ENCODE results near the gene TMEM117.
A peak's percentile ranks its signal among the peaks of the same experiment; 100 is the strongest.
"Not testable (repeated sequence)": the region's sequence is repeated elsewhere in the genome, so short reads cannot be mapped to it uniquely, and the experiment has no call there.

The TMEM117 gene

DNA sequence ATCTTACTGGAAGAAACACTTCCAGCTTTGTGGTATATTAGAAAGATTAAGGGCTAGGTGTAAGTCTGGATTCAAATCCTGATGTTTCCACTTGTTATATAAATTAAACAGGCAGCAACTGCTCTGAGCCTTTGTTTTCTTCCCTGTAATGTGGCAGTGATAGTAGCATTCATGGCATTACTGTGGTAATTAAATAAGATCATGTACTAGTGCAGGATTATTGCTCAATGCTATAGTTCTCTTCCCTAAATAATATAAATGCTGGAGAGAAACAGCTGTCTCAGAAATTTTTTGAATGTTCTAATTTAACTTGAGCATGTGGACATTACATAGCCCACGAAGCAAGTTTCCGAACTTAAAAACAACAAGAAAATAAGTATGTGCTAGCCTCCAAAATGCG, 5.4 kb downstream of the TMEM117 start:
- DNase-seq = no peak

DNA sequence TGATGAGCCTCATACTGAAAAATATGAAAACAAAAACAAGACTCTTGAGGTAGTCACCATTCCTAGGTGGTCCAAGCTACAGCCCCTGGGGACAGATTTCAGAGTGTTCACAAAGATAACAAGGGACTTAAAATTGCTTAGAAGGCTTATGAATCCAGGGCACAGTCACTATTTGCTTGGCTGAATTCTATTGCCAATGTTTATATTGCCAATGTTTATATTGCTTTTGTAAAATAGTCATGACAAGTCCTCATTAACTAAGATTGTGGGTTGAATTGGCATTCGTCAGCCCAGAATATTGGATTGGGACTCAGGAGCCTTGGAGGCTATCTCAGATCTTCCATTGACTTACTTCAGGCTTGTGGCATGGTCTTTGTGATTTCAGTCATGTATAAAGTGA, 6.4 kb downstream of the TMEM117 start:
- DNase-seq = no peak

DNA sequence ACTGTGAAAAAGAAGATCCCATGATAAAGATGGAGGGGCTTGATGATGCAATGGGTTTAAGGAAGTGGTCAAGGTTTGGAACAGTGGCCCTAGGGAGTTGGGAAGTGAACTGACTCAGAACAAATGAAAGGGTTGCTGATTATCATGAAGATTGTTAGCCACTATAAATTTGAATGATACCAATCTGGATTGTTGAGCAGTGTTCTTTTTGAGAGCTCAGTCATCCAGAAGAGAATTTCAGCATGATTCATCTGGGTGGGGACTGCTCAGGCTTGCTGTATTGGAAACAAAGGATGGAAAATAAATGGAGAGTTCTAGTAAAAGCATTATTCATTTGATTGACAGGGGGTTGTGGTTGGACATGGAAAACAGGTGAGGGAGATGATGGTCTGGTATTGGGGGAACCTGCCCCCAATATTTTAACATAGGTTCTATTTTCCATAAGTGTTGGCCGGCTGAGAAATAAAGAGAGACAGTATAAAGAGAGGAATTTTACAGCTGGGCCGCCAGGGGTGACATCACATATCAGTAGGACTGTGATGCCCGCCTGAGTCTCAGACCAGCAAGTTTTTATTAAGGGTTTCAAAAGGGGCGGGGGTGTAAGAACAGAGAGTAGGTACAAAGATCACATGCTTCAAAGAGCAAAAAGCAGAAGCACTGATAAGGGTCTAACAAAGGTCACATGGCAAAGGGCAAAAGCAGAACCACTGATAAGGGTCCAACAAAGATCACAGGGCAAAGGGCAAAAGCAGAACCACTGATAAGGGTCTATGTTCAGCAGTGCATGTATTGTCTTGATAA, 11.7 kb downstream of the TMEM117 start:
- DNase-seq = not testable (repeated sequence)

DNA sequence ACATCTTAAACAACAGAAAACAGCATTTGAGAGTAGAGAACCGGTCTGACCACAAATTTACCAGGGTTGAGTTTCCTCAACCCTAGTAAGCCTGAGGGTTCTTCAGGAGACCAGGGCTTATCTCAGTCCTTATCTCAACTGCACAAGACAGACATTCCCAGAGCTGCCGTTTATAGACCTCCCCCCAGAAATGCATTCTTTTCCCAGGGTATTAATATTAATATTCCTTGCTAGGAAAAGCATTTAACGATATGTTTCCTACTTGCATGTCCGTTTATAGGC, 12.3 kb downstream of the TMEM117 start:
- no peak for DNase-seq

- DNase-seq = no peak
These were observed 12.9 kb downstream of the TMEM117 start for GRCh38 chr12:43848786-43849185.

- no peak for DNase-seq
These were observed 16.9 kb downstream of the TMEM117 start for GRCh38 chr12:43852744-43853143.

DNA sequence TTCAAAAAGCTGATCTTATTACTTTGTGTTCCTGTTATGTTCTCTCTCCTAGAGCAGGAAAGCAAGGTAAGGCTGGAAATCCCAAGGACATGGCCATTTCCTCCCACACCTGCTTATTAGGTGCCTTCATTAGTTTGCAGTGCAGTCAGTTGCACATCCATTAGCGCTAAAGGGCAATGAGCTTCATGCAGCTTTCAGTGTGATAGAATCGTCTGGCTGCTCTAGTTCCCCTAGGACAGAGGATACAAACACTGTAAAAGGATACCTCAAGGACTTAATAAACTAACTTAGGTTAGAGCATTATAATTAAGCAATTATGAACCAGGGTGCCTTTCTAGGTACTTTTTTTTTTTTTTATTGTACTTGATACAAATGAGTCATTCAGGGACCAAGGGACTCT, 21.1 kb downstream of the TMEM117 start:
- DNase-seq = no peak

GRCh38 chr12:43858096-43858495, 22.2 kb downstream of the TMEM117 start:
- no peak for DNase-seq

GRCh38 chr12:43858991-43859390, 23.1 kb downstream of the TMEM117 start:
- no peak for DNase-seq

DNA sequence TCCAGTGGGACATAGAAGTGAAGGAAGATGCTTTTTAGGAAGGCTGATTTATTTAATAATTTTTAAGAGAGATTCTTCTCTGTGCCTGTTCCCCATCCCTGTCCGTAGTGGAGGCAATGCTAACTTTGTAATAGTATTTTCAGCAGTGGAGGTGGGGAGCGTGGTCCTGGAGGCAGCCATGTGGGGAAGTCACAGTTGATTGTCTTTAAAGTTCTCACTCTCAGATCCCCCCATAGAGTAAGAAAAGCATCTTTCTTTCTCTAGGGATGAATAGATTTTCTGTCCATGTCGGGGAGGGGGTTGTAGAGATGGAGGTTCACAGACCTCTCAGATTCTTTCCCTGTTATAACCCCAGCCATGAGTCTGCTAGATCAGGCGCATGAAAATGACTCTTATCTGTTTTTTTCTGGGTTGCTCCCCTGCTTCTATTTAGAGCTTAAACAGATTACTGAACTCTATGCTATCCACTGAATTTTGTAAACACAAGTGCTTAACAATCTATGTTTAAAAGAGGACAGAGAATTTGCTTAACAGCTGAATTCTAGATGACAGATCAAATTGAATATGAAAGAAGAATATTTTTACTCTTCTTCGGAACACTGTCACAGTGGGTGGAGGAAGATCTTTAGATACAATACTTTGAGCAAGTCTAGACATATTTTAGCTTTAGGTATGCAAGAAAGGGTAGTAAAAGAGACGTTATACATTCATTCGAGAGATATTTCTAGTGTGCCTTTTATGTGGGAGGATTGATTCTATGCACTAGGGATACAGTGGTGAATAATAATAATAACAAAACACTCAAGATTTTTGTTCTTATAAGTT, 25.3 kb downstream of the TMEM117 start:
- no peak for DNase-seq

DNA sequence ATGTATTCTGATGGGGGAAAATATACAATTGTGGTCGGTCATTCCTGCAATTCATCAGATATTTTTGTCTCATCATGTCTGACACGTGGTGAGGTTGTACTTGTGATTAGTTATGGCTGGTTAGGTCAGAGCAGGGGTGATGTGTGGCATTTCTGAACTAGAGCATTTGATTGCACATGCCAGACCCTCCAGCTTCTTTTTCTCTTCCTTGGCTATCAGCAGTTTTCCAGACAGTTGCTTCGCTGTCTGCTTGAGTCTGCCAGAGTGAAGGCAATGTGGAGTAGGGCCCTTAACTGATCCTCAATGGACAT, 25.9 kb downstream of the TMEM117 start:
- DNase-seq = no peak

DNA sequence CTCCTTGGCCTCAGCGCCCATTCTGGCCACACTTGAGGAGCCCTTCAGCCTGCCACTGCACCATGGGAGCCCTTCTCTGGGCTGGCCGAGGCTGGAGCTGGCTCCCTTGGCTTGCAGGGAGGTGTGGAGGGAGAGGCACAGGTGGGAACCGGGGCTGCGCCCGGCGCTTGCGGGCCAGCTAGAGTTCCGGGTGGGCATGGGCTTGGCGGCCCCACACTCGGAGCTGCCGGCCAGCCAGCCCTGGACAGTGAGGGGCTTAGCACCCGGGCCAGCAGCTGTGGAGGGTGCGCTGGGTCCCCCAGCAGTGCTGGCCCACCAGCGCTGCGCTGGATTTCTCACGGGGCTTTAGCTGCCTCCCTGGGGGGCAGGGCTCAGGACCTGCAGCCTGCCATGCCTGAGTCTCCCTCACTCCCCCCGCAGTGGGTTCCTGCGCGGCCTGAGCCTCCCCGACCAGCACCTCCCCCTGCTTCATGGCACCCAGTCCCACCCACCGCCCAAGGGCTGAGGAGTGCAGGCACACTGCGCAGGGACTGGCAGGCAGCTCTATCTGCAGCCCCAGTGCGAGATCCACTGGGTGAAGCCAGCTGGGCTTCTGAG, 28.0 kb downstream of the TMEM117 start:
- DNase-seq = no peak

GRCh38 chr12:43864557-43864956, 28.7 kb downstream of the TMEM117 start:
- not testable (repeated sequence) for DNase-seq

DNA sequence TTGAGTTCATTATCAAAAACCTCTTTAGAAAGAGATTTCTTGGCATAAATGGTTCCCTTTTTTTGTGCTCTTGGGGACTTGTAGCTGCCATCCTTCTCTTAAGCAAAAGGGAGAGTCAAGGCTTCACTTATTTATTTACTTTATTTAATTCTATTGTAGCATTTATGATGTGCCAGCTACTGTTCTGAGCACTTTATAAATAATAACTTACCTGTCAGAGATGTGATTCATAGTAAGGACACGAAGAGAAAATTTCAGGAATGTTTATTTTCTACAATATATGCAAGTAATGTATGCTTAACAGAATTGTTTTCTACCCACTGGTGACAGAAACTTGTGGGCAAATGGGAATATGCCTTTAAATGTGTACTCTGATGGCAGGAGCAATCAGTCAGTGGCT, 33.3 kb downstream of the TMEM117 start:
- DNase-seq = no peak

- not testable (repeated sequence) for DNase-seq
These were observed 33.9 kb downstream of the TMEM117 start for GRCh38 chr12:43869765-43870164.

GRCh38 chr12:43871258-43871657, 35.4 kb downstream of the TMEM117 start:
- DNase-seq = not testable (repeated sequence)

DNA sequence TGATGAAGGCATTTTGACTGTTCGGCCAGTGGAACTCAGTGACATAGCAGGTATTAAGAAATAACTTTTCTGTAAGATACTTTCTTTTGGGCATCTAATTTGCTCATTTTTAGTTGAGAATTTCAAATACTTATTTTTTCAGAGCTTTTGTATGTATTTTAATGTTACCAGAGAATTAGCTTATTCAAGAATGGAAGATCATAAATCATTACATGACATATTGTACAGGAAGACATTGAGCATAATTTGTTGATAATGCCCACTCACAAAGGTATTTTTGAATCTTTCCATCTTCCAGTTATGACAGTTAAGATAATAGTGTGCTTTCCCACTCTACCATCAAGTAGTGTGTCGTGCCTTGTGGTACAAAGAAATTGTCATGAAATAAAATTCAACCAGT, 36.5 kb downstream of the TMEM117 start:
- DNase-seq = no peak

- no peak for DNase-seq
These were observed 42.2 kb downstream of the TMEM117 start for GRCh38 chr12:43878050-43878449.

GRCh38 chr12:43880547-43880946, 44.7 kb downstream of the TMEM117 start:
- DNase-seq = no peak

GRCh38 chr12:43882578-43883178, 46.8 kb downstream of the TMEM117 start:
- peak; percentile 6 for DNase-seq

- DNase-seq = no peak
These were observed 47.4 kb downstream of the TMEM117 start for GRCh38 chr12:43883311-43883710.

- DNase-seq = no peak
These were observed 47.9 kb downstream of the TMEM117 start for GRCh38 chr12:43883748-43884147.

- no peak for DNase-seq
These were observed 49.0 kb downstream of the TMEM117 start for GRCh38 chr12:43884683-43885410.

Measured in NCI-H1048 (cell line).